ENCODE measurements around the gene URB2. TPM values are rescaled to one million over a fixed set of nuclear protein-coding genes. Genes with fewer than 3 reads are reported as not detected.
"Not testable (repeated sequence)": the region's sequence is repeated elsewhere in the genome, so short reads cannot be mapped to it uniquely, and the experiment has no call there.

The URB2 gene
- total RNA-seq, 1 donor from 2014 or later: 16.5 TPM

DNA sequence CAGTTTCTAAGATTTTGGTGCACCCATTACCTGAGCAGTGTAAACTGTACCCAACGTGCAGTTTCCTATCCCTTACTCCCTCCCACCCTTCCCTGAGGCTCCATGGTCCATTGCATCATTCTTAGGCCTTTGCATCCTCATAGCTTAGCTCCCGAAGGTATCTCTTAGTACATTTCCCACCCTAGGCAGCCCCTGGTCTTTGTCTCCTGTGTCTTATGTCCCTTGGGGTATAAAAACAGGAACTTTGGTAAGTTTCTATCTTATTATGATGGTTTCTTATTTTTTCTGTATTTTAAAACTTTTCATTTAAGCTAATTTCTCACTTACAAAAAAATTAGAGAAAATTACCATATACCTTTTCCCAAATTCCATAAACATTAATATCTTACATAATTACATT, 78.1 kb downstream of the URB2 start:
- H3K36me3 Mint-ChIP-seq: no peaks in the 10 kb centered on the region
- H3K4me1 Mint-ChIP-seq (ENCODE audit: unreplicated experiment): peaks cover 6% of the 10 kb centered on the region
- H3K9me3 Mint-ChIP-seq: peaks cover 5% of the 10 kb centered on the region
- H3K27me3 Mint-ChIP-seq: no peaks in the 10 kb centered on the region
- no peak for DNase-seq (ENCODE audit: extremely low spot score, unreplicated experiment)
- no peak overlapping the region for H3K4me3 Mint-ChIP-seq
- H3K27ac Mint-ChIP-seq: no peak overlapping the region
- TF ChIP-seq, protein P1, sequence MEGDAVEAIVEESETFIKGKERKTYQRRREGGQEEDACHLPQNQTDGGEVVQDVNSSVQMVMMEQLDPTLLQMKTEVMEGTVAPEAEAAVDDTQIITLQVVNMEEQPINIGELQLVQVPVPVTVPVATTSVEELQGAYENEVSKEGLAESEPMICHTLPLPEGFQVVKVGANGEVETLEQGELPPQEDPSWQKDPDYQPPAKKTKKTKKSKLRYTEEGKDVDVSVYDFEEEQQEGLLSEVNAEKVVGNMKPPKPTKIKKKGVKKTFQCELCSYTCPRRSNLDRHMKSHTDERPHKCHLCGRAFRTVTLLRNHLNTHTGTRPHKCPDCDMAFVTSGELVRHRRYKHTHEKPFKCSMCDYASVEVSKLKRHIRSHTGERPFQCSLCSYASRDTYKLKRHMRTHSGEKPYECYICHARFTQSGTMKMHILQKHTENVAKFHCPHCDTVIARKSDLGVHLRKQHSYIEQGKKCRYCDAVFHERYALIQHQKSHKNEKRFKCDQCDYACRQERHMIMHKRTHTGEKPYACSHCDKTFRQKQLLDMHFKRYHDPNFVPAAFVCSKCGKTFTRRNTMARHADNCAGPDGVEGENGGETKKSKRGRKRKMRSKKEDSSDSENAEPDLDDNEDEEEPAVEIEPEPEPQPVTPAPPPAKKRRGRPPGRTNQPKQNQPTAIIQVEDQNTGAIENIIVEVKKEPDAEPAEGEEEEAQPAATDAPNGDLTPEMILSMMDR (conservative IDR thresholded peaks at IDR 0.05): no peak

DNA sequence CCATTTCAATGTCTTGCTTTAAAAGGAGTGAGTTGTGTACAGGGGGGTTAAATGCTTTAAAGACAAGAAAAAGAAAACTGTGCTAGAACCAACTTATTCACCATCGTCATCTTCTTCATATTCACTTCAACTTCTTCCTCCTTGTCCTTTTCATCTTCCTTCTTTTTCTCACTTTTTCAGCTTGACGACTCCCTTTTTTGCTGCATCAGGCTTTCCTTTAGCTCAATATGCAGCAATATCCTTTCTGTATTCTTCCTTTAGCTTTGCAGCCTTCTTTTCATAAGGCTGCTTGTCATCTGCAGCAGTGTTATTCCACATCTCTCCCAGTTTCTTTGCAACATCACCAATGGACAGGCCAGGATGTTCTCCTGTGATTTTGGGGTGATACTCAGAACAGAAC, 79.1 kb downstream of the URB2 start:
- H3K9me3 Mint-ChIP-seq; H3K4me1 Mint-ChIP-seq (ENCODE audit: unreplicated experiment): not testable (repeated sequence)

DNA sequence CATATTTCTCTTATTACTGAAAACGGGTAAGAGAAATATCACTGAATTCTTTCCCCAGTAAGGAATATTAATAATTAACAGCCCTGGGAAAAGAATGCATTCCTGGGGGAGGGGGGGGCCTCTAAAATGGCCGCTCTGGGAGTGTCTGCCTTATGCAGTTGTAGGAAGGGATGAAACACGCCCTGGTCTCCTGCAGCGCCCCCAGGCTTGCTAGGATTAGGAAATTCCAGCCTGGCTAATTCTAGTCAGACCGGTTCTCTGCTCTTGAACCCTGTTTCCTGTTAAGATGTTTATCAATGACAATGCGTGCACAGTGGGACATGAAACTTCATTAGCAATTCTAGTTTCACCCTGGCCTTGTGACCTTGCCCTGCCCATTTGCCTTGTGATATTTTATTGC, 81.1 kb downstream of the URB2 start:
- DNase-seq (ENCODE audit: extremely low spot score, unreplicated experiment); H3K9me3 Mint-ChIP-seq; H3K4me1 Mint-ChIP-seq (ENCODE audit: unreplicated experiment); H3K27me3 Mint-ChIP-seq; H3K4me3 Mint-ChIP-seq; H3K36me3 Mint-ChIP-seq; H3K27ac Mint-ChIP-seq: not testable (repeated sequence)

More for the DNA sequence above, 79.1 kb downstream of the URB2 start:
- not testable (repeated sequence) for H3K4me3 Mint-ChIP-seq; DNase-seq (ENCODE audit: extremely low spot score, unreplicated experiment); H3K27me3 Mint-ChIP-seq; H3K36me3 Mint-ChIP-seq; H3K27ac Mint-ChIP-seq

DNA sequence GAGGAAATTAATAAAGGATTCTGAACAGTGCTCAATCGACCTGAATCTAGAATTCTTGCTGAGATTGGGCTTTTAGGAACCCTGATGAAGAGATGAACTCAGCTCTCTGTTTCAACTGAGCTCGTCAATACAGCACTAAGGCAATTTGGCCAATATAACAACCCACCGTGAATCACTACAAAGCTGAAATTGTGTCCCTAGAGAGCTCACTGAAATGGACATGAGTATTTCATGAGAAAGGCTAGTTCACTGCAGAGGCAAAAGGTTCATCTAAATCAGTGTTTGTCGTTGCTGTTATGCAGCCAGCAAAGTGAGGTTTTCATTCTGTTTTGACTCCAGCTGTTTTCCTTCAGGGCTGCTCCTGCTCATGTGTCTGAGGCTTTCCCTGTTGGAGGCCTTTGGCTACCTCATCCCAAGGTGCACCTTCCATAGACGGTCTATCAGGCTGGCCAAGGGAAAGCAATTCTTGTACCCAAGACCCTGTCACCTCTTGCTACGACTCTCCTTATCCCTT, 83.5 kb downstream of the URB2 start:
- no peak overlapping the region for H3K4me3 Mint-ChIP-seq
- peaks cover 5% of the 10 kb centered on the region for H3K9me3 Mint-ChIP-seq
- no peaks in the 10 kb centered on the region for H3K36me3 Mint-ChIP-seq
- no peak for DNase-seq (ENCODE audit: extremely low spot score, unreplicated experiment)
- H3K27ac Mint-ChIP-seq: no peak overlapping the region
- TF ChIP-seq, protein P1 (conservative IDR thresholded peaks at IDR 0.05): no peak
- peaks cover 5% of the 10 kb centered on the region for H3K4me1 Mint-ChIP-seq (ENCODE audit: unreplicated experiment)
- no peaks in the 10 kb centered on the region for H3K27me3 Mint-ChIP-seq

Other genes with a start within 250 kb of the URB2 start
- gene ACTA1, start 192.2 kb upstream of the URB2 start, total RNA-seq (ENCODE audit: low replicate concordance): 0.55 and 1.9 TPM in 2 replicates
- gene NUP133, start 117.9 kb upstream of the URB2 start, total RNA-seq (ENCODE audit: low replicate concordance): 46.2 and 53.9 TPM in 2 replicates
- 19.4 and 24.1 TPM in 2 replicates for gene ABCB10, start 67.5 kb upstream of the URB2 start, total RNA-seq (ENCODE audit: low replicate concordance)
- 16.9 and 17.4 TPM in 2 replicates for gene TAF5L, start 125 bp upstream of the URB2 start, total RNA-seq (ENCODE audit: low replicate concordance)